ENCODE results near the gene DDX6.
"Not testable (repeated sequence)": the region's sequence is repeated elsewhere in the genome, so short reads cannot be mapped to it uniquely, and the experiment has no call there.

DDX6 gene

GRCh38 chr11:118791111-118791960 is at the start of gene DDX6:
Gene DDX6, minus strand, starts transcription at chr11:118791164. Its CDS starts 4,913 bp downstream, at chr11:118786251.
- peak; percentile 70 to 84 for DNase-seq (ENCODE audit: extremely low read depth in 1 of 2, low read depth in 1 of 2)

- DNase-seq (ENCODE audit: extremely low read depth in 1 of 2, low read depth in 1 of 2): no peak
These were observed 48.1 kb upstream of the DDX6 start for GRCh38 chr11:118838905-118839553.

- DNase-seq (ENCODE audit: extremely low read depth in 1 of 2, low read depth in 1 of 2): no peak
These were observed 46.9 kb upstream of the DDX6 start for GRCh38 chr11:118837868-118838267.

GRCh38 chr11:118834427-118835028 is 43.6 kb upstream of the DDX6 start:
- no peak for DNase-seq (ENCODE audit: extremely low read depth in 1 of 2, low read depth in 1 of 2)

GRCh38 chr11:118827118-118827517 is 36.2 kb upstream of the DDX6 start:
- DNase-seq (ENCODE audit: extremely low read depth in 1 of 2, low read depth in 1 of 2): no peak

GRCh38 chr11:118822936-118823510 is 32.1 kb upstream of the DDX6 start:
- not testable (repeated sequence) for DNase-seq (ENCODE audit: extremely low read depth in 1 of 2, low read depth in 1 of 2)

GRCh38 chr11:118820412-118821357 is 29.7 kb upstream of the DDX6 start:
- DNase-seq (ENCODE audit: extremely low read depth in 1 of 2, low read depth in 1 of 2): no peak

GRCh38 chr11:118820025-118820379 is 29.0 kb upstream of the DDX6 start:
- not testable (repeated sequence) for DNase-seq (ENCODE audit: extremely low read depth in 1 of 2, low read depth in 1 of 2)

- DNase-seq (ENCODE audit: extremely low read depth in 1 of 2, low read depth in 1 of 2): no peak
These were observed 28.5 kb upstream of the DDX6 start for GRCh38 chr11:118819334-118820024.

- no peak for DNase-seq (ENCODE audit: extremely low read depth in 1 of 2, low read depth in 1 of 2)
These were observed 27.2 kb upstream of the DDX6 start for GRCh38 chr11:118818130-118818529.

- DNase-seq (ENCODE audit: extremely low read depth in 1 of 2, low read depth in 1 of 2): no peak
These were observed 22.6 kb upstream of the DDX6 start for GRCh38 chr11:118813551-118813950.

- DNase-seq (ENCODE audit: extremely low read depth in 1 of 2, low read depth in 1 of 2): no peak
These were observed 21.5 kb upstream of the DDX6 start for GRCh38 chr11:118812485-118812884.

- DNase-seq (ENCODE audit: extremely low read depth in 1 of 2, low read depth in 1 of 2): no peak
These were observed 17.1 kb upstream of the DDX6 start for GRCh38 chr11:118807800-118808778.

GRCh38 chr11:118806400-118806799 is 15.4 kb upstream of the DDX6 start:
- no peak for DNase-seq (ENCODE audit: extremely low read depth in 1 of 2, low read depth in 1 of 2)

- no peak for DNase-seq (ENCODE audit: extremely low read depth in 1 of 2, low read depth in 1 of 2)
These were observed 13.1 kb upstream of the DDX6 start for GRCh38 chr11:118804094-118804493.

GRCh38 chr11:118799372-118799771 is 8.4 kb upstream of the DDX6 start:
- no peak for DNase-seq (ENCODE audit: extremely low read depth in 1 of 2, low read depth in 1 of 2)

GRCh38 chr11:118797510-118797909 is 6.5 kb upstream of the DDX6 start:
- DNase-seq (ENCODE audit: extremely low read depth in 1 of 2, low read depth in 1 of 2): no peak

- peak in 1 of 2 donors; percentile 30 for DNase-seq (ENCODE audit: extremely low read depth in 1 of 2, low read depth in 1 of 2)
These were observed 1.7 kb upstream of the DDX6 start for GRCh38 chr11:118792570-118793124.

All from activated CD8-positive, alpha-beta memory T cell treated with anti-CD3 and anti-CD28 coated beads for 1 hour (primary cell).